GM12878 (cell line): Measurements from ENCODE around the gene ADAT3.

Experiments
- EGR1 ChIP-seq, 2 experiments: IDR thresholded peaks; 1 replicate in 1 of 2; 2 replicates in 1 of 2; pipeline ENCODE4 v1.6.1; 2011 to 2012; ENCODE audit warnings: low read depth in 2 of 2, low read length in 2 of 2, borderline replicate concordance in 1 of 2, mild to moderate bottlenecking in 1 of 2, moderate library complexity in 1 of 2
- PML ChIP-seq: IDR thresholded peaks from 2 replicates; pipeline ENCODE4 v1.6.1; 2012; ENCODE audit warnings: low read length, inconsistent platforms
- POLR2A ChIP-seq: IDR thresholded peaks from 2 replicates; pipeline ENCODE4 v1.6.1; 2011; ENCODE audit warnings: low read depth, mild to moderate bottlenecking, low read length
- POLR2AphosphoS5 ChIP-seq: IDR thresholded peaks from 2 replicates; pipeline ENCODE4 v1.6.1; 2011; ENCODE audit warnings: mild to moderate bottlenecking, low read length, inconsistent platforms
- RAD21 ChIP-seq: IDR thresholded peaks from 2 replicates; pipeline ENCODE4 v1.6.1; 2011; ENCODE audit warnings: mild to moderate bottlenecking, low read depth, low read length, moderate library complexity; ENCODE audit not compliant: insufficient read depth
- STAT3 ChIP-seq: IDR thresholded peaks from 2 replicates; pipeline ENCODE4 v1.6.1; 2011; ENCODE audit warnings: low read depth, low read length, improper control_type of control experiment
- SUZ12 ChIP-seq: fragments of 200-600 bp; sonication (generic); IDR thresholded peaks from one replicate; pipeline ENCODE4 v1.6.1; 2018; ENCODE audit warnings: antibody characterized with exemption, mild to moderate bottlenecking; ENCODE audit not compliant: unreplicated experiment
- TF ChIP-seq, protein P1 (sequence below), 3 experiments: IDR thresholded peaks in 2 of 3; conservative IDR thresholded peaks in 1 of 3; 2 replicates each; pipeline ENCODE4 v1.5.1; 2011; ENCODE audit warnings: low read depth in 3 of 3, low read length in 3 of 3, mild to moderate bottlenecking in 3 of 3, control low read depth in 2 of 3, moderate library complexity in 2 of 3, inconsistent platforms in 1 of 3, mixed read lengths in 1 of 3; ENCODE audit not compliant: control insufficient read depth in 2 of 3, insufficient read depth in 1 of 3; ENCODE audit errors: extremely low read depth in 1 of 3

DNA sequence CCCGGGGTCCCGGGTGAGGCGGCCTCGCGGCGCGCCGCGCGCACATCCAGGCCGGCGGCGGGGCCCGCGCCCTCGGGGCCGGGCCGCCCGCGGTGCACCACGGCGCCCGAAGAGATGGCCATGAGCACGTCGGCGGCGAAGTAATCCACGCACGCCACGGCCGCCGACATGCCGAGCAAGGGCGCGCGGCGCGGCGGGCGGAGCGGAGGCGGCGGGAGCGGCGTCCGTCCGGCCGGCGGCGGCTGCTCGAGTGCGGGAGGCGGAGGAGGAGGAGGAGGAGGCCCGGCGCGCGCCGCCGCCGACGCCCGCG, 41.9 kb upstream of the ADAT3 start, which contains the start of gene KLF16:
- no peak for TF ChIP-seq EGR1 (IDR thresholded peaks at IDR 0.05; ENCODE audit: borderline replicate concordance in 1 of 2, low read depth in 2 of 2, low read length in 2 of 2)
- TF ChIP-seq POLR2AphosphoS5, result peak; percentile 78; the same call in 1 of the 2 replicates
- TF ChIP-seq STAT3, result no peak
- TF ChIP-seq RAD21, result no peak
- TF ChIP-seq SUZ12, result no peak
- TF ChIP-seq, protein P1, sequence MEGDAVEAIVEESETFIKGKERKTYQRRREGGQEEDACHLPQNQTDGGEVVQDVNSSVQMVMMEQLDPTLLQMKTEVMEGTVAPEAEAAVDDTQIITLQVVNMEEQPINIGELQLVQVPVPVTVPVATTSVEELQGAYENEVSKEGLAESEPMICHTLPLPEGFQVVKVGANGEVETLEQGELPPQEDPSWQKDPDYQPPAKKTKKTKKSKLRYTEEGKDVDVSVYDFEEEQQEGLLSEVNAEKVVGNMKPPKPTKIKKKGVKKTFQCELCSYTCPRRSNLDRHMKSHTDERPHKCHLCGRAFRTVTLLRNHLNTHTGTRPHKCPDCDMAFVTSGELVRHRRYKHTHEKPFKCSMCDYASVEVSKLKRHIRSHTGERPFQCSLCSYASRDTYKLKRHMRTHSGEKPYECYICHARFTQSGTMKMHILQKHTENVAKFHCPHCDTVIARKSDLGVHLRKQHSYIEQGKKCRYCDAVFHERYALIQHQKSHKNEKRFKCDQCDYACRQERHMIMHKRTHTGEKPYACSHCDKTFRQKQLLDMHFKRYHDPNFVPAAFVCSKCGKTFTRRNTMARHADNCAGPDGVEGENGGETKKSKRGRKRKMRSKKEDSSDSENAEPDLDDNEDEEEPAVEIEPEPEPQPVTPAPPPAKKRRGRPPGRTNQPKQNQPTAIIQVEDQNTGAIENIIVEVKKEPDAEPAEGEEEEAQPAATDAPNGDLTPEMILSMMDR (IDR thresholded peaks at IDR 0.05 in 2 of 3, conservative IDR thresholded peaks at IDR 0.05 in 1 of 3; ENCODE audit: control insufficient read depth in 2 of 3, extremely low read depth in 1 of 3, insufficient read depth in 1 of 3, low read depth in 3 of 3, low read length in 3 of 3), result no peak
- TF ChIP-seq PML, result no peak
- TF ChIP-seq POLR2A, result peak; percentile 81
